Caco-2 (cell line): ENCODE data around the gene PRDM2. TPM values are rescaled to one million over a fixed set of nuclear protein-coding genes. Genes with fewer than 3 reads are reported as not detected.

Experiments used
- BruUV-seq: library from RNA; stranded (reverse); fragments of 400-500 nt; replicated peaks from 2 replicates; lab custom pipeline; 2021; lab: Mats Ljungman, UMichigan
- CTCF ChIA-PET: fragments of 300-600 bp; sonication (Branson Sonifier 250); formaldehyde crosslinking; loops from one replicate; lab custom pipeline; 2022; ENCODE audit warnings: antibody characterized with exemption; lab: Charles Lee
- POLR2A ChIA-PET: fragments of 300-600 bp; sonication (Branson Sonifier 250); formaldehyde crosslinking; loops from one replicate; lab custom pipeline; 2022; ENCODE audit warnings: antibody characterized with exemption; lab: Charles Lee
- DNase-seq, 2 experiments: peaks; one replicate each; pipeline versions ENCODE4 v3.0.0 to v3.0.0-alpha.2; 2020 to 2022
- H3K27me3 ChIP-seq: replicated peaks from 2 replicates; pipeline ENCODE4 v1.6.0; 2011; ENCODE audit warnings: low read length; ENCODE audit not compliant: control insufficient read depth, insufficient read depth
- H3K36me3 ChIP-seq: 2 replicates; pipeline ENCODE4 v1.5.1; 2011; ENCODE audit warnings: low read length; ENCODE audit not compliant: control insufficient read depth, insufficient read depth
- H3K4me1 ChIP-seq: fragments of 250-450 bp; sonication (Bioruptor Pico); 2 replicates; pipeline ENCODE4 v1.5.1; 2020; ENCODE audit warnings: mild to moderate bottlenecking
- H3K4me3 ChIP-seq: 2 replicates; pipeline ENCODE4 v1.5.1; 2011; ENCODE audit warnings: low read depth, mild to moderate bottlenecking, control low read depth, low read length
- H3K9me3 ChIP-seq: fragments of 250-450 bp; sonication (Bioruptor Pico); 2 replicates; pipeline ENCODE4 v1.5.1; 2020; ENCODE audit warnings: mild to moderate bottlenecking, moderate library complexity
- H3K27ac Mint-ChIP-seq: one replicate; pipeline ENCODE4 v1.8.0; 2022; ENCODE audit warnings: mixed read lengths; ENCODE audit not compliant: unreplicated experiment
- H3K27me3 Mint-ChIP-seq: one replicate; pipeline ENCODE4 v1.8.0; 2022; ENCODE audit warnings: mixed read lengths; ENCODE audit not compliant: insufficient read depth, unreplicated experiment
- H3K36me3 Mint-ChIP-seq: one replicate; pipeline ENCODE4 v1.8.0; 2022; ENCODE audit warnings: mild to moderate bottlenecking, mixed read lengths; ENCODE audit not compliant: insufficient read depth, unreplicated experiment
- H3K4me1 Mint-ChIP-seq: one replicate; pipeline ENCODE4 v1.8.0; 2022; ENCODE audit warnings: low read depth, mixed read lengths; ENCODE audit not compliant: unreplicated experiment
- H3K4me3 Mint-ChIP-seq: one replicate; pipeline ENCODE4 v1.8.0; 2022; ENCODE audit warnings: mild to moderate bottlenecking, moderate library complexity, mixed read lengths; ENCODE audit not compliant: unreplicated experiment
- H3K9me3 Mint-ChIP-seq: one replicate; pipeline ENCODE4 v1.8.0; 2022; ENCODE audit warnings: mixed read lengths; ENCODE audit not compliant: unreplicated experiment
- CTCF ChIP-seq, 2 experiments: fragments of 200-600 bp in 1 of 2; IDR thresholded peaks; 1 replicate in 1 of 2; 2 replicates in 1 of 2; pipeline versions ENCODE4 v1.5.1 to v1.8.0; 2011 to 2022; ENCODE audit warnings: antibody characterized with exemption in 1 of 2, control low read depth in 1 of 2, inconsistent platforms in 1 of 2, low read depth in 1 of 2, low read length in 1 of 2, mild to moderate bottlenecking in 1 of 2, moderate library complexity in 1 of 2; ENCODE audit not compliant: insufficient read depth in 1 of 2, severe bottlenecking in 1 of 2, unreplicated experiment in 1 of 2
- intact Hi-C: fragments of 100-400 bp; cut with micrococcal nuclease; formaldehyde crosslinking; loops from one replicate; pipeline ENCODE4 v1.10.0; 2022; ENCODE audit not compliant: unreplicated experiment
- total RNA-seq: library from RNA; stranded (reverse); gene quantifications from 2 replicates; pipeline ENCODE4 v1.2.3, GENCODE V29; 2022

PRDM2 gene
- total RNA-seq, 1 experiment from 2014 or later, result 32.7 TPM

GRCh38 chr1:13761883-13762282 lies 61.9 kb downstream of the PRDM2 start:
- CTCF ChIA-PET, result no interaction called here
- POLR2A ChIA-PET, result no interaction called here
- no peak overlapping the region for H3K4me3 Mint-ChIP-seq
- Histone ChIP-seq H3K9me3 (no peaks in the 10 kb centered on the region), H3K4me3 (no peak overlapping the region), H3K36me3 (no peaks in the 10 kb centered on the region), H3K27me3 (no peaks in the 10 kb centered on the region), H3K4me1 (peaks cover 52% of the 10 kb centered on the region)
- no peak for TF ChIP-seq CTCF (IDR thresholded peaks at IDR 0.05; ENCODE audit: insufficient read depth in 1 of 2, low read depth in 1 of 2, low read length in 1 of 2, severe bottlenecking in 1 of 2, unreplicated experiment in 1 of 2)
- H3K36me3 Mint-ChIP-seq, result peaks cover 13% of the 10 kb centered on the region
- no peaks in the 10 kb centered on the region for H3K27me3 Mint-ChIP-seq
- no peaks in the 10 kb centered on the region for H3K9me3 Mint-ChIP-seq
- intact Hi-C loops, result no loop called here
- no peak overlapping the region for H3K27ac Mint-ChIP-seq
- BruUV-seq, result no TSS peak
- DNase-seq, result no peak
- H3K4me1 Mint-ChIP-seq, result no peaks in the 10 kb centered on the region

GRCh38 chr1:13762642-13763041 lies 62.7 kb downstream of the PRDM2 start:
- Mint-ChIP-seq H3K27ac (no peak overlapping the region), H3K9me3 (no peaks in the 10 kb centered on the region)
- peaks cover 46% of the 10 kb centered on the region for H3K4me1 ChIP-seq

GRCh38 chr1:13763222-13763621 lies 63.2 kb downstream of the PRDM2 start:
- intact Hi-C loops, result no loop called here
- Mint-ChIP-seq H3K4me3 (no peak overlapping the region), H3K4me1 (no peaks in the 10 kb centered on the region), H3K27me3 (no peaks in the 10 kb centered on the region), H3K9me3 (no peaks in the 10 kb centered on the region), H3K36me3 (peaks cover 13% of the 10 kb centered on the region), H3K27ac (no peak overlapping the region)
- H3K36me3 ChIP-seq, result no peaks in the 10 kb centered on the region
- CTCF ChIA-PET, result no interaction called here
- no peak overlapping the region for H3K4me3 ChIP-seq
- TF ChIP-seq CTCF (IDR thresholded peaks at IDR 0.05; ENCODE audit: insufficient read depth in 1 of 2, low read depth in 1 of 2, low read length in 1 of 2, severe bottlenecking in 1 of 2, unreplicated experiment in 1 of 2), result no peak
- peaks cover 40% of the 10 kb centered on the region for H3K4me1 ChIP-seq
- H3K9me3 ChIP-seq, result no peaks in the 10 kb centered on the region
- no peaks in the 10 kb centered on the region for H3K27me3 ChIP-seq
- no peak for DNase-seq
- BruUV-seq, result no TSS peak
- POLR2A ChIA-PET, result no interaction called here

More at GRCh38 chr1:13762642-13763041, 62.7 kb downstream of the PRDM2 start:
- CTCF ChIA-PET, result no interaction called here
- no peak for TF ChIP-seq CTCF (IDR thresholded peaks at IDR 0.05; ENCODE audit: insufficient read depth in 1 of 2, low read depth in 1 of 2, low read length in 1 of 2, severe bottlenecking in 1 of 2, unreplicated experiment in 1 of 2)
- POLR2A ChIA-PET, result no interaction called here
- Mint-ChIP-seq H3K4me3 (no peak overlapping the region), H3K36me3 (peaks cover 13% of the 10 kb centered on the region), H3K4me1 (no peaks in the 10 kb centered on the region), H3K27me3 (no peaks in the 10 kb centered on the region)
- intact Hi-C loops, result no loop called here
- Histone ChIP-seq H3K27me3 (no peaks in the 10 kb centered on the region), H3K4me3 (no peak overlapping the region), H3K9me3 (no peaks in the 10 kb centered on the region), H3K36me3 (no peaks in the 10 kb centered on the region)
- no TSS peak for BruUV-seq
- DNase-seq, result no peak
